ENCODE measurements around the gene DCHS2.

The DCHS2 gene

DNA sequence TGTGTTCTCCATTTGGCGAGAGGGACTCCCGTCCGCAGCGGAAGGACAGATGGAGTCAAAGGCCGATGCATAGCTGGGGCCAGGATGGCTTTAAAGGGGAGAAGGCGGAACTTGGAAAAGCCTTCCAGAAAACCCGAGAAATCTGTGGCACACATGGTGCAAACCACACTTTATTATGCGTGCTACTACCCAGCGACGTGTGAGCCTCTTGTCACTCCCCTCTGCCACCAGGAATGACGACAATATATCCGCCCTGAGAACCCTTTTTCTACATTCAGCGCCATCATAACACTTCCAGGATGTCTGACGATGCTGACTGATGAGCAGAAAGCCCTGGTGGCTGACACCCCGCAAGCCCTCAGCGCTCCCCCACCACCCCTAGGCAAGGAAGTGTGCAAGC, 689 bp upstream of the DCHS2 start:
- FAIRE-seq (no peak), DNase-seq (ENCODE audit: extremely low spot score, insufficient read length, low read depth) (no peak)

DNA sequence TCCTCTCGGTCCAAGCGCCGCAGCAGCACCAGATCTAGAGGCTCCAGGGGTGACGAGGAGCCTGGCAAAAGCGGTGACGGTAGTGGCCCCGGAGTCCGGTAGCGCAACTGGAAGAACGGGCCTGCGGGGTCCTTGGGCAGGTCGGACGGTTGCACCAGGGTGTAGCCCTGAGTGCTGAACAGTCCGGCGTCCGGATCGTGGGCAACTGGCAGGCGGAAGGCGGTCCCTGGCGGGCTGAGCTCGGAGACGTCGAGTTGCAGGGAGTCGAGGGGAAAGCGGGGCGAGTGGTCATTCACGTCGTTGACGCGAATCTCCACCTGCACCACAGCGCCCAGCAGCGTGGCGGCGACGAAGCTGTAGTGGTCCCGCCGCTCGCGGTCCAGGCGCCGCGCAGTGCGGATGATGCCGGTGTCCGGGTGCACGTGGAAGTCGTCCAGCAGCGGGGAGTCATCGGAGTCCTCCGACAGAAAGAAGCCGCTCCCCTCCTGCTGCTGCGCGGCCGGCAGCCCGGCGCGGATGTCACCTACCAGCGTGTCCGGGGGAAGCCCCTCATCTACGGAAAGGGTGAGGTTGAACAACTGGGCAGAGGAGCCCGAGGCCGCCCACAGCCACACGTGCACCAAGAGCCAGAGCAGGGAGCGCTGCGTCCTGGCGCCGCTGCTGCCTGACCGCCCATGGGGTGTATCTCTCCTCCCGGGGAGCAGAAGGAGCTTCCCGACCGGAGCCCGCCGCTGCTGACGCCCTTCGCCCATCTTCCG, 837 bp downstream of the DCHS2 start:
- no peak for DNase-seq (ENCODE audit: extremely low spot score, insufficient read length, low read depth)
- FAIRE-seq, result no peak

DNA sequence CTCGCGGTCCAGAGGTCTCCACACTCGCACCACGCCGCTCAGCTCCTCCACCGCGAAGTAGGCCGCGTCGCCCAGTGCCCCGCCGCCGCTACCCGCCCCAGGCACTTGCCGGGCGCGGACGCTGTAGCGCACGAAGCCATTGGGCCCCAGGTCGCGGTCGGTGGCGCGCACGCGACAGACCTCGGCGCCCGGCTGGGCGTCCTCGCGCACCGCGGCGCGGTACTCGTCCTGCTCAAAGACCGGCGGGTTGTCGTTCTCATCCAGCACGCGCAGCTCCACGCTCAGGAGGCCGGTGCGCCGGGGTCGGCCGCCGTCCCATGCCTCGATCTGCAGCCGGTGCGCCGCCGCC, 1.4 kb downstream of the DCHS2 start:
- no peak for FAIRE-seq
- DNase-seq (ENCODE audit: extremely low spot score, insufficient read length, low read depth), result no peak

DNA sequence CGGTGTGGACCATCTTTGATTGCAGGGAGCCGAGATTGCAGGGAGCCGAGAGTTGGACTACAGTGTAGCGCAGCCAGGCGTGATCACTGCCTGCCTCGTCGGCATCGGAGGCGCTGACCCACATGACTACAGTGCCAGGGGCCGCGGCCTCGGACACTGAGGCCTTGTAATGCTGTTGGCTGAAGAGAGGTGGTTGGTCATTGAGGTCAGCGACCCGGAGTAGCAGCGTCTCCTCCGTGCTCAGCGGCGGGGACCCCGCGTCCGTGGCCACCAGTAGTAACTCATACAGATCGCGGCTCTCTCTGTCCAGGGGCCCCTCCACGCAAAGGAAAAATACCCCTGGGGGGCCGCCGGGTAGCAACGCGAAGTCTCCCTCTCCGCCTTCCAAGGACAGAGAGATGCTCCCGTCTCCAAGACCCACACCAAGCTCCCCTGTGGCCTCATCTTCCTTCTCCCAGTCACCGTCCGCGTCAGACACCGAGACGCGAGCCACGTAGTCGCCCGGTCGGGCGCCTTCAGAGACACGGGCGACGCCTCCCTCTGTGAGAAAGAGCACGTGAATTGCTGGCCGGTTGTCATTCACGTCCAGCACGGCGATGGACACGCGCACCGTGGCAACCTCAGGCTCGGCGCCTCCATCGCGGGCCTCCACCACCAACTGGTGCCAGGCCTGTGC, 1.9 kb downstream of the DCHS2 start:
- no peak for DNase-seq (ENCODE audit: extremely low spot score, insufficient read length, low read depth)

DNA sequence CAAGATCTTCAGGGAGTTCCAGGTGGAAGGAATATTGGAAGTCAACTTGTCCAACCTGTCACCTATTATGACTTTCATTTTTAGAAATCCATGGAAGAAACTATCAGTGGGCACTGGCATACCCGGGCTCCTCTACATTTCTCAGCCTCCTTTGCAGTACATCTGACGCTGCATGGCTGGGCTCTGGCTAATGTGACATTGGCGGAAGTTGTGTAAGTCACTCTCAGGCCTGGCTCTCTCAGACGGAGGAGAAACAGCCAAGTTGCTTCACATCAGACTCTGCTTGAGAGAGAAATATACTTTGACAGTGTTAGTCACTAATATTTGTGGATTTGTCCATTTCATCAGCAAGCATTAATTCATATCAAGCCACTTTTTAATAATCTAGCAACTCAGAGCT, 4.5 kb downstream of the DCHS2 start:
- no peak for DNase-seq (ENCODE audit: extremely low spot score, insufficient read length, low read depth)
- FAIRE-seq, result no peak

More for the DNA sequence above, 1.9 kb downstream of the DCHS2 start:
- no peak for FAIRE-seq

DNA sequence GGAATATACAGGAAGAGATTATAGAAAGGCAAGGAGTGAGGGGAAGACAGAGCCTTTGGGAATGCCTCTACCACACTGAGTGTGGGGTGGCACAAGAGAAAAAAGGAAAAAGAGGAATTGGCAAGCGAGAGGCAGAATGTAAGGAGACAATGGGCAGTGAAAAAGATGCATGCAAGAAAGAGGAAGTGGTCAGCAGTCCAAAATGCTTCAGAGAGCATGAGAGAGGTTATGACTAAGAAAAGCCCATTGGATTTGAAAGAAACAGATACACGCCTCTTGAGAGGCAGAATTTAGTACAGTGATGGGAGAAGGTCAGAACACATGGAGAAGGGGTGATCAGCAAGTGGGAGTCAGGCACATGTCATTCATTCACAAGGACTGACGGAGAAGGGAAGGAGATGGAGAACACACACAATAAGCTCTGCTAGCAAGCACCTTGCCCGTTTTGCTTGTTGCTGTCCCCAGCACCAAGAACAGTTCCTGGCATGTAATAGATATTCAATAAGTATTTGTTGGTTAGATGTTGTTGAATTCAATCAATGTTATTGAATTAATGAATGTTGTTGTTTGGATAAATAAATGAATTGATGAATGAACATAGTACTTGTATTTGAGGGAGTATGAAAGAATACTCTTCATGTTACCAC, 6.3 kb downstream of the DCHS2 start:
- FAIRE-seq (peak; percentile 86), DNase-seq (ENCODE audit: extremely low spot score, insufficient read length, low read depth) (no peak)

DNA sequence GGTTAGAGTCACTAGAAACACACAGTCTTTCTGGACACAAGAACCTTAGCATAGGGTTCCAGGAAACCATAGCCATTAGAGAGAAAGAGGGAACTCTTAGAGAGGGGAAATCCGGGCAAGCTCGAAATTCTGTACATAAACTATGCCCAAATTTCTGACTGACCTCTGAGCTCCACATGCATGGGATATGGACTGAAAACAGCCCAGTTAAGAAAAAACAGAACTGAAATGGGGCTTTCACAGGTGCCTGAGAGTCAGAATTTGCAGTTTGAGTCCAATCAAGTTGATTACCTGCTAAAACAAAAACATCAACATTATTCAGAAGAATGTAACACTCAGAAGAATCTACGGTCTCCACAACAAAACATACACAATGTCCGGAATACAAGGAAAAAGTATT, 13.1 kb downstream of the DCHS2 start:
- FAIRE-seq (no peak), DNase-seq (ENCODE audit: extremely low spot score, insufficient read length, low read depth) (no peak)

DNA sequence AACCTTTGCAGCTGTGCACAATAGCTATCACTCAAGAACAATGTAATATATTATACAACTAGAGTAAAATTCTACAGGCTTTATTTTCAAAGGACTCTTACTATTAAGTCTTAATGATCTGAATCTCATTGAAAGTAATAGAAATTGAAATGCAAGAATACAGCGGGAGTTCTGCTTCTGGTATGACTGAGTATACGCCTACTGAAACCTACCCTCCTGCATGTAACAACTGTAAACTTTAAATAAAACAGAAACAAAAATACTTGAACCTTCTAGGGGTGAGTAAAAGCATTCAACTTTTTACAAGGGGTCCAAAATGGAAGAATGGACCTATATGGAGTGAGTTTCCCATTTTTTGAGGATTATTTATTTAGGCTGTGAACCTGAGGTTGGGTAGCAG, 13.5 kb downstream of the DCHS2 start:
- DNase-seq (ENCODE audit: extremely low spot score, insufficient read length, low read depth) (no peak), FAIRE-seq (no peak)

DNA sequence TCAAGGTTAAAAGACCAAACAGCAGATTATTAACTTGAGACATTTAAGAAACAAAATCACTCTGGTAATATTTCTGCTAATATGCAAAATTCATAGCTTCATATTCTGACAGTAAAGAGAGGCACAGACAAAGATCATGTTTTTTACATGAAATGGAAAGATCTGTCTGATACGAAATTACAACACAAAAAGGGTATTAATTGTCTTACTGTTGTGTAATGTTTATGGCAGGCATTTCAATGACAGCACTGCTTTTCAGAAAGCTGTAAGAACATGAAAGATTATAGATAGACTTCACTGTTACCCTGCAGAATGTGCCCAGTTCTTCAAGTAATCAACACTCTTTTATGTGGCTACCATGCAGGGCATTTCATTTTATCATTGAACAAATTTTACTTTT, 15.4 kb downstream of the DCHS2 start:
- FAIRE-seq (no peak), DNase-seq (ENCODE audit: extremely low spot score, insufficient read length, low read depth) (no peak)

DNA sequence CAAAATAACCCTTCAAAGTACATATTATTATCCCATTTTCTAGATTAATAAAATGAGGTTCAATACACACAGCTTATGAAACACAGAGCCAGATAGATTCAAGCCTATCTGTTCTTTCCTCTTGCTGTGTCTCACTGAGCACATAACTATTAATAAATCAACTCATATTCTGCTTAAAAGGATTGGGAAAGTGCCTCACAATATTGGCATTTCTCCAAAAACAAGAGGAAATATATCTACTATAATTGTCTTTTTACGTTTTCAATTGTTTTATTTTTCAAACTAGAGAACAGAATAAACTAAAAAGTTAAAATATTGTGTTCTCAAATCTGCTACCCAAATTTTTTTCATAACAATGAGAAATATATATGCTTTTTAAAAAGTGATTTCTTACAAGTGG, 15.8 kb downstream of the DCHS2 start:
- FAIRE-seq (no peak), DNase-seq (ENCODE audit: extremely low spot score, insufficient read length, low read depth) (no peak)

DNA sequence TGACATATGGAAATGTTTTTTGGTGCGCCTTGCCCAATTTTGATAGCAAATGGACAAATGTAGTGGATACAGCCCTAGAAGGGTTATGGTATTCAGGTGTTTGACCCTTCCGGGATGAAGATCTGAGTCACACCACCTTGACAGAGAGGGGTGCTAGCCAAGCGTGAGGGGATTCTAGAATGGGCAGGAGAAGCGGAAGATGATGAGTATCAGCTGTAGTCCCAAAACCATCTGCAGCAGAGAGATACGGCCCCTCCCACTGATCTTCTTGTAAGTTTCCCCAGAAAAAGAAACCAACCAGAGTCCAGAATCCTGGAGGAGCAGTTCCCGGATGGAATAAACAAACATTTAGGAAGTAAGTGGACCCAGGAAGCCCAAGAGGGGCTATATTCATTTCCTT, 18.1 kb downstream of the DCHS2 start:
- DNase-seq (ENCODE audit: extremely low spot score, insufficient read length, low read depth) (no peak), FAIRE-seq (no peak)

DNA sequence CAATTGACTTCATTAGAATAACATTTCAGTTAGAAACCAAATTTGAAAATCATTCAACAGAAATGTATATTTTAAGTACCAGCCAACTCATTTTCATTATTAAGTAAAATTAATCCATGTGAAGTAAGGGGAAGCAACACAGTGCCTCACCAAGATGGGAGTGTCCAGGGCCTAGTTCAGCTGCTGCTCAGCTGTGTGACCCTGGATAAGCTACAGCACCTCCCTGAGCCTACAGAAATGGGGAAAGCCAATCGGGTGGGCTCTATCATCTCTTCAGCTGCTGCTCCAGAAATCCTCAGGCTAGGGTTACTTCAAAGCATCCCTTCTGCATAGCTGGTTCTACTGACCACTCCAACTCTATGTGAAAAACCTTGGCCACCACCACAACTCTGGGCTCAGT, 18.7 kb downstream of the DCHS2 start:
- FAIRE-seq (no peak), DNase-seq (ENCODE audit: extremely low spot score, insufficient read length, low read depth) (no peak)

DNA sequence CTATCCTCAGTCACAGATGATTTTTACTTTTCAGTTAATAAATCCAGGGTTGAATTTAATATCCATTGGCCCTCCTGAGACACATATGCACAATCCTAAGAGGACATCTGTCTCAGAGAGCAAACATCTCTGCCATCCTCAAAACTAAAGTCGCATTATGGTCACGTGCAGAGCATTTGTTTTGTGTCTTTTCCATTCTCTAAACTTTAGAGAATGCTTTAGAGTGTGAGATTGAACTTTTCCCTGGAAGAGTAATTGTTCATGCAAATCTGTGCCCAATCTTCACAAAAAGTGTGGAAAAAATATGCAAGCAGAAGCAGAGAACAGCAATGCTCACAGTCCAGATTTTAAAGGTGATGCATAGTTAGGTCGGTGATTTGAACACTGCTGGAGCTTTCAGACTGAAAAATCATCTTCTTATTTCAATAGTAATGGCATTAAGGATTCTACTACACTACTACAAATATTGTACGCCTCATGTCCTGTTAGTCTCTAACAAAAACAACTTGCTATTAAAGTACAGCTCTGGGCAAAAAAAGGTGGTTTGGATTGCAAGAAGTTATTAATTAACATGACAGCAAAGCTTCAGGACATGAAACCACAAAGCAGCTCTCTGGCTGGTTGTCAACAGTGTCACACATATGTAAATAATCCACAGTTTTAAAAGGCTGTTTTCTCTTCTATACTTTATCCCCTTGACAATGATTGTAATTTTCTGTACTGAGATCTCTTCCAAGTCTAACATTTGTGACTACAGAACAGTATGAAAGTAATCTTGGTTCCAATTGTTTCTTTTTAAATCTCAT, 19.9 kb downstream of the DCHS2 start:
- DNase-seq (ENCODE audit: extremely low spot score, insufficient read length, low read depth) (no peak), FAIRE-seq (peak; percentile 88)

DNA sequence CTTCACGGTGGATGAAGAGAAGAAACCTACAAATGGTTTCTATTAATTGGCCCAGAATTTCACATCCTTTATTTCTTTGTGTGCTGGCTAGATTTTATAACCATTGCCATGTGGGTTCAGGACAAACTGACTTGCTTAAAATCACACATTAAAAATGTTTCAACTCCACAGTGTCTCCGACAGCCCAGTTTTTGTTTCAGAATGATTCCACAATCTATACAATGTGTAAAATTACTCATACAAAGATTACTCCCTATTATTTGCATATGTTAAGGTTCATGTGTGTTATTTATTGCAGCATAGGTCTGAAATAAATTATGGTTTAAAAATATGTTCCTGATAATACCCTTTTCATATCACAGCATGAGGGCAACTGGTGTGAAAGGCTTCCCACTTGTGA, 20.6 kb downstream of the DCHS2 start:
- FAIRE-seq, result peak; percentile 45
- DNase-seq (ENCODE audit: extremely low spot score, insufficient read length, low read depth), result no peak

DNA sequence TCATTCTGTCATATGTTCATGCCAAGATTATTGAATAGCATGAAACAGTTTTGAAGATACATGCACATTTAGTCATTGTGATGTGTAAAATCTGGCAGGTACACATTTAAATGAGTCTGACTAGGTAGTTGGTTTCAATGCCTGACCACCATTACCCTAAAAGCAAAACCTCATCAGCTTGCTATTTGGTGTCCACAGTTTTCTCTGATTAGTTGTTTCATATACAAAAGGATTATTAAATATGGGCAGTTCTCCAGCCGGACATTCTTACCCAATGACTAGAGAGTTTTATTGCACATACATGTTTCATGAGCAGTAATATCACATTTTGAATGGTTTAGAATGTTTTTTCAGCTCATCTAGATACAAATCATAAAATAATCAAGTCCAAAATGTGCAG, 23.7 kb downstream of the DCHS2 start:
- DNase-seq (ENCODE audit: extremely low spot score, insufficient read length, low read depth), result no peak
- FAIRE-seq, result no peak

DNA sequence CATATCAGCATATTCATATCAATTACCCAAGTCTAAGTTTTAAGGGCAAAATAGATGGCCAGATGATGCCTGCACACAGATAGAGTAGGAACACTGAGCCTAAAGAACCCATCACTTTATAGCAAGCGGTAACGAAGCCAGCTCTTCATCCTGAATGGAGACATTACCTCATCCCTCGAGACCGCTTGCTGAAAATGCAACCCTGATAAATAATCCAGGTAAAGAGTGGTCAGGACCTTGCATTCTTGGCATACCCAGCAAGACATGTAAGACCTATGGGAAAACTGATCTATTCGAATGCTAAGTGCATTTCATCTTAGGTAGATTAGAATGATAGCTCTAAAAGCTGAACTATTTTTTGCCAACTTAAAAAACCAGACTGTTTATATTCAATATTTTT, 25.3 kb downstream of the DCHS2 start:
- FAIRE-seq (no peak), DNase-seq (ENCODE audit: extremely low spot score, insufficient read length, low read depth) (no peak)

DNA sequence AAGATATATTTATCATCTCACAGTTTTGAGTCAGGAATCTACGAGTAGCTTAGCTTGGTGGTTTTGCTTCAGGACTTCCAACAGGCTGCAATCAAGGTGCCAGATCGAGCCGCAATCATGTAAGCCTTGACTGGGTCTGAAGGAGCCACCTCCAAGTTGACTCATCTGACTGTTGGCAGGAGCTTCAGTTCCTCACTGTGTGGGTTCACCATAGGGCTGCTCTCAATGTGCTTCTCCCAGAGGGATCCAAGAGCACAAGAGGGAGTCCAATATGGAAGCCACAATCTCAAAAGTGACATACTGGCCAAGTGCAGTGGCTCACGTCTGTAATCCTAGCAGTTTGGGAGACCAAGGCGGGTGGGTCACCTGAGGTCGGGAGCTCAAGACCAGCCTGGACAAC, 26.5 kb downstream of the DCHS2 start:
- DNase-seq (ENCODE audit: extremely low spot score, insufficient read length, low read depth), result no peak
- FAIRE-seq, result no peak

DNA sequence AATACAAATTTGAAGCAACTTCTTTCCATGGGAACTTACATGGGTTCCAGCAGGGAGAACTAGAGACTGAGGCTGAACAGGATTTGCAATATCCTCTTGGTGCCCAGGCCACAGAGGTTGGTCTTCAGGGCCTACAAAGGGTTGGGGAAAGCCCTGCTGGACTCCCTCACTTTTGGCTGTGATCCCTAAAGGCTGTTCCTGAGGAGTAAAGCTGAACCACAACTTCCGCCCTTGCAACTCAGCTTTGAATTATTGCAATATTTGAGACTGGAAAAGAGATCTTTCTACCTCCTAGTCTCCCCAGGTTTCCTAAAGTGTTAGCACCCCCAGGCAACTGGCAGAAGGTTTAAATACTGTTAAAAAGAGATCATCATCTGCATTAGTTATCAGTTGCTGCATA, 26.9 kb downstream of the DCHS2 start:
- FAIRE-seq (no peak), DNase-seq (ENCODE audit: extremely low spot score, insufficient read length, low read depth) (no peak)

DNA sequence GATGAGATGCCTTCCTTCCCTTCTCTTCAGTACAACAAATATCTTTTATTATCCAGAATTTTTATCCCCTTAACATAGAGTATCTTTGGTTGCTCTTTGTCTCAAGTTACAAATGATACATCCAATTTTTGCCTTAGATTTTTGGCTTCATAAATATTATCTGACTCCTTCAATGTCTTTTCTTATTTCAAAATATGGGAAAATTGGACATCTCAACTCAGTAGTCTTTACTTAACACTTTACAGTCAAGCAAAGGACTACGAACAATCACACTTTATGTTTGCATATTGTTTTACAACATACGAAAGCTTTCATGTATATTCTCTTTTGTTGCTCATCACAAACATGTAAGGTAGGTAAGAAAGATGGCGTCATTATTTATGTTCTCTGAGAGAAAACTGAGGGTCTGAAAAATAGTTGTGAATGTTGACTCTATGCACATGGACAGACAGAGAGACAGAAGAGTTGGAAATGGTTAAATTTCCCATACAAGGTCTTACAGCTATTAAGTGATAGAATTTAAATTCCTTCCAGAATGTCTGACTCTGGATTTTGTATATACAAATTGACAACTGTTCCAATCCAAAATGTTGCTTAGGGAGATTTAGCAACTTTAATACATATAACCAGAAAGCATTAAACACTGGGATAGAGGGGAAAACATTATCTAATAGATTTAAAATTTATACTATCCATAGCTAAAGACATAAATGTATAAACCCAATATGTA, 29.4 kb downstream of the DCHS2 start:
- no peak for DNase-seq (ENCODE audit: extremely low spot score, insufficient read length, low read depth)
- FAIRE-seq, result no peak

DNA sequence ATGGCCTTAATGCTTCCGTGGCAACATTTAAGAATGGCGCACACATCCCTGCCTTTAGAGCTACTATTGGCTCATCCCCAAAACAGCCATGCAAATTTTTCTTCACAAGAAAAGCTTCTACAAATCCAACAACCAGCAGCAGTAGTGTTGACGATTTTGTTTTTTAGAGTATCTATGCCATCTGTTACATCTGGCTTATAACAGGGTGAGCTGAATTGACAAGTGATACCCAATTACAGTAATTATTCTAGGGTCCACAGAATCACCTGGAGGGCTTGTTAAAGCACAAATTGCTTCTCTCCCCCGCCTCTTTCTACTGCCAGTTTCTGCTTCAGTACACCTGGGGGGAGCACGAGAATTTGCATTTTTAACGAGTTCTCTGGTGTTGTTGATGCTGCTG, 34.1 kb downstream of the DCHS2 start:
- no peak for DNase-seq (ENCODE audit: extremely low spot score, insufficient read length, low read depth)

More for the DNA sequence above, 34.1 kb downstream of the DCHS2 start:
- FAIRE-seq, result no peak

Measured in GM18507 (cell line).